ENCODE measurements around the gene METTL27.
"Not testable (repeated sequence)": the region's sequence is repeated elsewhere in the genome, so short reads cannot be mapped to it uniquely, and the experiment has no call there.

METTL27 gene

DNA sequence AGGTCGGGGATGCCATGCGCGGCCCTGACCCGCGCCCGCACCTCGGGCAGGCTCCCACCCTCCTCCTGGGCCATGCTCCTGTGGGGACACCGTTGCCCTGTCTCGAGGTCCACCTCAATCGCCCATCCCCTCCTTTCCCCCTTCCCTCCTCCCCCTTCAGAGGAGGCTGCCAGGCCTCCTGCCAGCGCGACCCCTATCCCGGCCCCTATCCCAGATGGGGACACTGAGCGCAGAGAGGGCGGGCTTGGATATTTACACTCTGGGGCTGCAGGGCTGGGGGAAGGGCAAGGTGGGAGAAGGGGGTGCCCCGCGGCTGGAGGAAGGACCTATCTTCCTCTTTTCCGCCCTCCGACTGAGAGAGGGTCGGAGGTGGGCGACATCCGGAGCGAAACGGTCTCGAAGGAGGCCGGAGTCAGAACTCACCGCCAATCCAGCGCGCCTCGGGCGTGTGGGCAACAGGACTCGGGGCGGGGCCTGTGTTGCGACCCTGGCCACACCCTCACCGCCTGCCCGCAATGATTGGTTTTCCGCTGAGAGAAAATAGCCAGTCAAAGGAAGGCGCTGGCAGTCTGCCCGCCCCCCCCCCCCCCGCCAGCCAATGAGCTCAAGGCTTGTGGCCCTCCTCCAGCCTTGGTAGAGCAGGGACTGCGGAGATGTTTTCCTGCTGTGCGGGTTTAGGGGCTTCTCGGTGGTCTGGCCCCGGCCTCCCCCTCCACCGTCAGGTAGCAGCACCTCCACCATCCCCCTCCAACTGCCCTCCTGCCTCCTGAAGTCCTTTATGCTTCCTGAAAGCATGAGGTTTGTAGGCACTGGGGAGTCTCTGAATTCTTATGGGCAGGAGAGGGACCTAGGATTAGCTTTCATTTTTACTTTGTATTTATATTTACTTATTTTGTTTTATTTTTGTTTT, at the start of gene METTL27:
METTL27 (minus strand) TSS at position 450 of the 910 bp plus-strand sequence; CDS start at position 74, 376 bp downstream.
- DNase-seq = peak; percentile 86

- no peak for DNase-seq
These were observed 49.0 kb upstream of the METTL27 start for GRCh38 chr7:73891178-73891885.

- no peak for DNase-seq
These were observed 48.3 kb upstream of the METTL27 start for GRCh38 chr7:73890555-73891147.

DNA sequence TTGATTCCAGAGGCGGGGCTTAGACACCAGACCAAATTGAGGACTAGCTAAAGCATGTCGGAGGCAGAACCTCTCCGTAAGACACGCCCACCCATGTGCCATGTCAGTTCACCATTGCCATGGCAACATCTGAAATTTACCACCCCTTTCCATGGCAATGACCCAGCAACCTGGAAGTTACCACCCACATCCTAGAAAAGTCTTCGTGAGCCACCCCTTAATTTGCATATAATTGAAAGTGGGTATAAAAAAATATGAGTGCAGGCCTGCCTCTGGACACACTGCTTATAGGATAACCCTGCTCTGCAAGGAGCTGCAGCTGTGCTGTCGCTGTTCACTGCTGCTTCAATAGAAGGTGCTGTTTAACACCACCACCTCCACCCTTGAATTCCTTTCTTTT, 46.6 kb upstream of the METTL27 start:
- DNase-seq = no peak

DNA sequence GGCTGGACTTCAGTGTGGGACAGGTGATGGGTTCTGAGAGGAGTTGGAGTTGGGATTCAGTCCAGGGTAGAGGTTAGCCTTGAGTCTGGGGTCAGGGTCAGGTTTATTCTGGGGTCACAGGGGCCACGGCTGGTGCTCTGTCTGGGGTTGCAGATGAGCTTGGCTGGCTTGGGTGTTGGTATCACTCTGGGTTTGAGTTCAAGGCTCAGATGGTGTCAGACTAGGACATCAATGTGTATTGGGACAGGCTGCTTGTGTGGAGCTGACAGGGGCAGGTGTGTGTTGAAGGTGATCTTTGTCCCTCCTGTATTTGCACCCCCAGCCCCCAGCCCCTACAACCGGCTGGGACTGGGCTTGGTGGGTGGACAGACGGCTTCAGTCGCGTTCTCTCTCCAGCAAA, 45.4 kb upstream of the METTL27 start:
- no peak for DNase-seq

DNA sequence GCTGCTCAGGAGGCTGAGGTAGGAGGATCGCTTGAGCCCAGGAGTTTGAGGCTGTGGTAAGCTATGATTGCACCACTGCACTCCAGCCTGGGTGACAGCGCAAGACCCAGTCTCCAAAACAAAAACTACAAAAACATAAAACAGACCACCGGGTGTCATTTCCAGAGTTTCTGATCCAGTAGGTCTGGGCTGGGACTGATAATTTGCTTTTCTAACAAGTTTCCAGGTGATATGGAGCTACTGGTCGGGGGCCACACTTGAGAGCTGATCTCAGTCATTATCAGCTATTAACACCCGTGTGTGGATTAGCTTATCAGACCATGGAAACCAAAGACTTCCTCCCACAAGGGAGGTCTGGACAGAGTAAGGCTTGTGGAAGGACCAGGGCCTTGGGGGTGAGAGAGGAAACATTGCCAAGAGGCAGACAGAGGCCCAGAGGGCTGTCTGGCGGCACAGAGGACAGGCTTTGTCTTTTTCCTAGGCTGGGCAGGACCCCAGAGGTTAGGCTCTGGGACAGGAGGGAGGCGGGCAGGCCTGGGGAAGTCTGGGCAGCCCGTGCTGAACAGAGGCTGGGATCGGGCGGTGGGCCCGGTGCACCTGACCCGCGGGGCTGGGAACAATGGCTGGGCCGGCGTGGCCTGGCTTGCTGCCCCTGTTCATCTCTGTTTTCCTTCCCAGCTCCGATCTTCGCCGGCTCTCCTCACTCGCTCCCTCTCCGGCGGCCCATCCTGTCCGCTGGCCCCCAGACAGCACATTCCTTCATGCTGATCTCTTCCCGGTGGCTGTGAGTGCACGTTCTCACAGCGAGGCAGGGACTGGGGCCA, 43.9 kb upstream of the METTL27 start:
- DNase-seq = peak; percentile 28

GRCh38 chr7:73885433-73885974, 43.2 kb upstream of the METTL27 start:
- DNase-seq = no peak

DNA sequence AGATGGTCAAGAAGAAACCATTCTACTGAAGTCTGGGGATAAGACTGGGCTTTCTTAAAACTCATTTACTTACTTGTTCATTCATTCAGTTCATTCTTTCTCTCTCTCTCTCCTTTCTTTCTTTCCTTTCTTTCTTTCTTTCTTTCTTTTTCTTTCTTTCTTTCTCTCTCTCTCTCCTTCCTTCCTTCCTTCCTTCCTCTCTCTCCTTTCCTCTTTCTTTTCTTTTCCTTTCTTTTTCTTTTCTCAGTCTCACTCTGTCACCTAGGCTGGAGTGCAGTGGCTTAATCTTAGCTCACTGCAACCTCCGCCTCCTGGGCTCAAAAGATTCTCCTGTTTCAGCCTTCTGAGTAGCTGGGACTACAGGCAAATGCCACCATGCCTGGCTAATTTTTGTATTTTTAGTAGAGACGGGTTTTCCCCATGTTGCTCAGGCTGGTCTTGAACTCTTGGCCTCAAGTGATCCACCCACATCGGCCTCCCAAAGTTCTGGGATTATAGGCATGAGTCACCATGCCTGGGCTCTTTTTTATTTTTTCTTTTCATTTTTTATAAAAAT, 42.6 kb upstream of the METTL27 start:
- DNase-seq = not testable (repeated sequence)

DNA sequence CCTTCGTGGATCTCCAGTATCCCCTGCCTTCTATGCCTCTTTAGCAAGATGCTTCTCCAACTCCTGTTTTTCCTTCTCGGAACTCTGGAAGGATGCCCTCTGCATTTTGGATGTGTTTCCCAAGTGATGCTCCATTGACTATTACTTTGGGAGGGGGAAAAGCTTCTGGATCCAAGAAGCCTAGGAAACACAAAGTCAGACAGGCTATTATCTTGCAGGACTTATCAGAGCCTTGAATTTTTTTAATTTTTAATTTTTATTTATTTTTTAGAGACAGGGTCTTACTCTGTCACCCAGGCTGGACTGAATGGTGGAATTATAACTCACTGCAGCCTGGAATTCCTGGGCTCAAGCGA, 39.7 kb upstream of the METTL27 start:
- no peak for DNase-seq

DNA sequence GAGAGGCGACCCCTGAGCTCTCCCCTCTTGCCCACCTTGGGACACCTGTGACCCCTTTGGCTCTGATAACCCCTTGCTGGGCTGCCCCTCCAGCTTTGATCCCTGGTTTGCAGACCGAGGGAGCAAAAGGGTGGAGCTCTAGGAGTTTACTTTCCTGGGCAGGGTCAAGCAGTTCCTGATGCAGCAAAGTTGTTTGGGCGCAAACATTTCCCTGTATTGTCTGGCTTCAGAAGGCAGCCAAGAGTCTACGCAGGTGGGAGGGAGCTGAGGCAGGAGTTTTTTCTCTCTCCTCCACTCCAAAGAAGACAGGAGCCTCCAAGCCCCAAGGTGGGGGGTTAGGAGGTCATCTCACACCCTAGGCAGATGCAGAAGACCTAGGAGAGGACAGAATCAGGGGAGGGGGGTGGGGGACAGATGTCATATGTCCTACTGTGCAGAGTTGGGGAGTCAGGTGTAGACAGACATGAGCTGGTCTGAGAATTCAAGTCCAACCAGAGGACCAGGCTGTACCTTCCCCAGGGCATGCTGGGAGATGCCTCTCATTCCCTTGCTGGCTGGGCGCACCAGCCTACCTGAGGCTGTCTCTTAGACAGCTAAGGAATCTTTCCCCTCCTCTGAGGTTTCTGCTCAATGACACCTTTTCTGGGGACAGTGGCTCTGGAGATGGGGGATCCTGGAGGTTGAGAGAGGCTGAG, 39.2 kb upstream of the METTL27 start:
- no peak for DNase-seq

- no peak for DNase-seq
These were observed 38.5 kb upstream of the METTL27 start for GRCh38 chr7:73880755-73881328.

GRCh38 chr7:73879977-73880681, 37.8 kb upstream of the METTL27 start:
- DNase-seq = no peak

GRCh38 chr7:73876973-73877372, 34.7 kb upstream of the METTL27 start:
- DNase-seq = no peak

DNA sequence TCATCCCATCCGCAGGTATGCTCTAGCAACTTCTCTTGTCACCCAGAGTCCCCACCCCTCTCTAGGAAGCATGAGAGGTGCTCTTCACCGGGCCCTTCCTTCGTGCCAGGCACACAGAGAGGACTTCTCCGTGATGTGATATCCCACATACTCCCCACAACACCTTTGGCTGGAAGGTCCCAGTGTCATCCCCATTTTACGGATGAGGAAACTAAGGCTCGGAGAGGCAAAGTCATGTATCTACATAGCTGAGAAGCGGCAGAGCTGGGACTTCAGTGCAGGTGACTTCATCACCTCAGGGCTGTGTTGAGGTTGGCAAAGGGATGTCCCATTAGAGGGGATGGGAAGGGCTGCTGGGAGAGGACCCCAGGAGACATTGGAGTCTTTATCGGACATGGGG, 34.0 kb upstream of the METTL27 start:
- no peak for DNase-seq

DNA sequence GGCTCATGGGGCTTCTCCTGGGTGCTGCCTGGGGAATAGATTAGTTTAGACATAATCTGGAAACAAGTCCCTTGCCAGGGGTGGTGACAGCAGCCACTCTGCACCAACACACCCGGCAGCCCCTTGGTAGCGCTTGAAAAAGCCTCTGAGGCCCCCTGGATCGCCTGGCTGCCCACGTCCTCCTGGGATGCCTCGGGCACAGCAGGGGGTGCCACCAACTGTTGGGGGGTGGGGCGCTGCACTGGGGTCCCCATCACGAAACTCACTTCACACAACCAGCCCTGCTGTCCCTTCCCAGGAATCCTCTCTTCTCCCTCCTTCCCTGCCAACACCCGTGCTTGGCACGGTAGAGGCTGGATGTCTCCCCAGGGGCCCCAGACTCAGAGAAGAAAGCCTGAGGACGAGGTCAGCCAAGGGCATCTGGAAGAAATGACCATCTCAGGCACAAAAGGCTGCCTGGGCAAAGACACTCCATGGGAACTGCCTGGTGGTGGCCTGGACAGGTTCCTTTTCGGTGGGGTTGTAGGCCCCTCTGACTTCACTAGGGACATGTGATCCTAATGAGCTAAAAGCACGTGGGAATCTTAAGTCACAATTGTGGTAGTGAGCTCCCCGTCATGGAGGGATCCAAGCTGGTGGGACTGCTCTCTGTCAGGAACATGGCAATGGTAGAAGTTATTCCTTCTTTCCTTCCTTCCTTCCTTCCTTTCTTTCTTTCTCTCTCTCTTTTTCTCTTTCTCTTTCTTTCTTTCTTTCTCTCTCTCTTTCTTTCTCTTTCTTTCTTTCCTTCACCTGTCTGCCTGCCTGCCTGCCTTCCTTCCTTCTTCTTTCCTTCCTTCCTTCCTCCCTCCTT, 30.0 kb upstream of the METTL27 start:
- DNase-seq = no peak

DNA sequence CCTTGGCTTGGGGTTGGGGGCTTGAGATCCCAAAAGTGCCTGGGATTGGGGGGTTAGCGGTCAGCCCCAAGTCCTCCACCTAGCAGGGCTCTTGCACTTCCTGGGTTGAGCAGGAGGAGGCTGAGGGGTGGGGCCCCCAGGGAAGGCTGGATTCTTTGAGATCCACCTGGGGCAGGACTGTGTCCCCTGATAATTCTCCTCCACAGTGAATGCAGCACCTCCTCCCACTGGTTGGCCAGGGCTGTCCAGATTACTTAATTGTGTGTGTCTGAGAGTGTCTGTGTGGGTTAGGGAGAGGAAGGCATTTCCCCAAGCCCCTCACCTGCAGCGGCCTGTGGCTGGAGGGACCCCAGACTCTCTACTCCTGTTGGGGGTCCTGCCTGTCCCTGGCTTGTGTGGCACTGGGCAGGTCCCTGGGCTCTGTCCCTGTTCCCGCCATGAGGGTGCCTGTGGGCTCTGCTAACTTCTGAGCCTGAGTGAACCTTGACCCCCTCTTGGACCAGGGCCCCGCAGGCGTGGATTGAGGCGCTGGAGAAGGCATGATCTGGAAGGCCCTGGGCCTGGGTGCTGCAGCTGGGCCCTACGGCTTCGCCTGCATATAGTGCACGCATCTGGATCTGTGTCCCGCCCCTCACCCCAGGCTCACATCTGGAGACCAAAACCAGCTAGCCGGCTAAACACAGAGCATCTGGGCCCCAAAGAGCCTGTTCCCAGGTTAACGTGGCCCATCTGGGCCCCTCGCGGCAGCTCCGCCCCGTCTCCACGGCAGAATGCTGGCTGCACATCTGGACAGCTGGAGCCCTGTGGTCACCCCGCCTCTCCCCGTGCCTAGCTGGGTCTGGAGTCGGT, 29.1 kb upstream of the METTL27 start:
- DNase-seq = no peak

GRCh38 chr7:73870041-73870492, 27.8 kb upstream of the METTL27 start:
- no peak for DNase-seq

GRCh38 chr7:73869011-73869798, 26.9 kb upstream of the METTL27 start:
- no peak for DNase-seq
